GM12872 (cell line): ENCODE data around the gene PXYLP1.

Source experiments
- TF ChIP-seq, protein P1 (sequence below): IDR thresholded peaks from 3 replicates; pipeline ENCODE4 v1.5.1; 2011; ENCODE audit warnings: low read depth, mild to moderate bottlenecking, low read length, moderate library complexity; ENCODE audit not compliant: insufficient read depth

PXYLP1 gene

DNA sequence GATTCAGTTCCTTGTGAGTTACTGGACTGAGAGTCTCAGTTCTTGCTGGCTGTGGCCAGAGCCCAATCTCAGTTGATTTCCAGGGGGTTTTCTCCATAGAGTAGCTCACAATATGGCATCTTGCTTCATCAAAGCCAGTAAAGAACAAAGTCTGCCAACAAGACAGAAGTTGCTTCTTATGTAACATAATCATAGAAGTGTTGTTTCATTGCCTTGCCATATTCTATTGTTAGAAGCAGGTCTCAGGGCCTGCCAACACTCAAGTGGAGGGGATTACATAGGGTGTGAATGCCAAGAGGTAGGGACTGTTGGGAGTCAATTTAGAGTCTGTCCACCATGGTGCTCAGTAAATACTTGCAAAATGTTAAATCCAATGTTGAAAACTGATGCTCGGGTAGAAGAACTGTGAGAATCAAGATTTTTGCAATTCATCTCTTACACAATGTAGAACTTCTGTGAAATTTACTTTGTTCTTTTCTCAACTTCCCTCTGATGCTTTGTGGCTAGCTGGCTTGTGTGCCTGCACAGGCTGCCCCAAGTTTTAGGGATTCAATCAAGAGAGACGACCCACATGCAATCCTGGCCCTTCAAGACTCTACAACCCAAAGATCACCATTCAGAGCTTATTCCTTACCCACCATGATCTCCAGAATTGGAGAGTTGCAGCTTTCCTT, 13.3 kb upstream of the PXYLP1 start:
- TF ChIP-seq, protein P1, sequence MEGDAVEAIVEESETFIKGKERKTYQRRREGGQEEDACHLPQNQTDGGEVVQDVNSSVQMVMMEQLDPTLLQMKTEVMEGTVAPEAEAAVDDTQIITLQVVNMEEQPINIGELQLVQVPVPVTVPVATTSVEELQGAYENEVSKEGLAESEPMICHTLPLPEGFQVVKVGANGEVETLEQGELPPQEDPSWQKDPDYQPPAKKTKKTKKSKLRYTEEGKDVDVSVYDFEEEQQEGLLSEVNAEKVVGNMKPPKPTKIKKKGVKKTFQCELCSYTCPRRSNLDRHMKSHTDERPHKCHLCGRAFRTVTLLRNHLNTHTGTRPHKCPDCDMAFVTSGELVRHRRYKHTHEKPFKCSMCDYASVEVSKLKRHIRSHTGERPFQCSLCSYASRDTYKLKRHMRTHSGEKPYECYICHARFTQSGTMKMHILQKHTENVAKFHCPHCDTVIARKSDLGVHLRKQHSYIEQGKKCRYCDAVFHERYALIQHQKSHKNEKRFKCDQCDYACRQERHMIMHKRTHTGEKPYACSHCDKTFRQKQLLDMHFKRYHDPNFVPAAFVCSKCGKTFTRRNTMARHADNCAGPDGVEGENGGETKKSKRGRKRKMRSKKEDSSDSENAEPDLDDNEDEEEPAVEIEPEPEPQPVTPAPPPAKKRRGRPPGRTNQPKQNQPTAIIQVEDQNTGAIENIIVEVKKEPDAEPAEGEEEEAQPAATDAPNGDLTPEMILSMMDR: no peak

DNA sequence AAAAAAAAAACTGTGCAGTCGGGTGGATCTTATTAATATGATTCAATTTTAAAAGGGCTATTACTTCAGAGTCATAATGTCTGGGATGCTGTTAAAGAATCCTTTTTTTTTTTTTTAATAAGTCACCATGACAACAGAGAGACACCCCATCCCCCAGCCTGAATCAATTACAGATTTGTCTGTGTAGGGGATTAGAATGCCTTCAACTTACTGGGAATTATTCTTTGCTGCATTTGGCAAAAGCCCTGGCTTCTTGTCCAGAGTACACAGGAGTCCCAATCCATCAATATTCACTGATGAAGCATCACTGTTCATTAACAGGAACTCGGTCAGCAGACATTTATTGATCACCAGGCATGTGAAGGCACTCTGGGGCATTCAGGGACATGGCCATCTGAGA, 12.7 kb upstream of the PXYLP1 start:
- TF ChIP-seq, protein P1: no peak

DNA sequence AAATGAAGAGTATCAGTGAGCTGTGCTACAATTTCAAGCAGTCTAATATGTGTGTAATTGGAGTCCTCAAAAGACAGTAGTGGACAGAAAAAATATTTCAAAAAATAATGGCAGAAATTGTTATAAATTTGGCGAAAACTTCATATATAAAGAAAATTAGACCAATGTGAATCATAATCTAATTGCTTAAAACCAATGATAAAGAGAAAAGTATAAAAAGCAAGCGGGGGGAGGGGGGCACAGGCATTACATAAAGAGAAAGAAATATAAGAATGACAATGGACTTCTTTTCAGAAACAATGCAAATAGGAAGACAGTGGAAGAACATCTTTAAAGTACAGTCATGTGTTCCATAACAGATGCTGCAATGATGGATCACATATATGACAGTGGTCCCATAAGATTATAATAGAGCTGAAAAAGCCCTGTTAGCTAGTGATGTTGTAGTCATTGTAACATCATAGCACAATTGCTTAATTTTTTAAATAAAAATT, 7.9 kb upstream of the PXYLP1 start:
- TF ChIP-seq, protein P1: no peak

DNA sequence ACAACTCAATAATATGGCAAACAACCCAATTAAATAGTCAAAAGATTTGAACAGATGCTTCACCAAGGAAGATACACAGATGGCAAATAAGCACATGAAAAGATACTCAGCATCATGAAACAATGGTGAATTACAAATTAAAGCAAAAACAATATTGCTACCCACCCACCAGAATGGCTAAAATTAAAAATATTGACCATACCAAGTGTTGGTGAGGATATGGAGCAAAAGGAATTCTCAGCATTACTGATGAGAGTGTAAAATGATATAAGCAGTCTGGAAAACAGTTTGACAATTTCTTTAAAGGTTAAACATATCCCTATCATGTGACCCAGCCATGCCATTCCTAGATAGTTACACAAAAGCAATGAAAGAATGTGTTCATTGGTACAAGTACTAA, 5.7 kb upstream of the PXYLP1 start:
- TF ChIP-seq, protein P1: no peak

DNA sequence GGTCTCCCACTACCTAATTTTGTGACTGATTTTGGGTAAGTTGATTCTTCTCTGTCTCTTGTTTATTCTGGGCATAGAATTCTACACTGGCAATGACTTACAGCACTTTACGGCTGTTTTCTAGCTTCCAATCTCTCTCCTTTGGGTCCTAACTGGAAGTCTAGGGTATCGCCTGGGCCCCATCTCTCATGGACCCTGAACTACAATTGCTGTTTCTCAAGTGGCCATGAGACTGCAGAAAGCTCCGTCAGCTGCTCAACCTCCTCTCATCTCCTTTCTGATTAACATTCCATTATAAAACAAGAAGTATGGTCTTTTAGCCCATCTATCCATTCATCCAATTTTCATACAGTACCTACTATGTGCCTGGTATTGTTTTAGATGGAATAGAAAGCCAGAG, 4.4 kb upstream of the PXYLP1 start:
- TF ChIP-seq, protein P1: no peak

DNA sequence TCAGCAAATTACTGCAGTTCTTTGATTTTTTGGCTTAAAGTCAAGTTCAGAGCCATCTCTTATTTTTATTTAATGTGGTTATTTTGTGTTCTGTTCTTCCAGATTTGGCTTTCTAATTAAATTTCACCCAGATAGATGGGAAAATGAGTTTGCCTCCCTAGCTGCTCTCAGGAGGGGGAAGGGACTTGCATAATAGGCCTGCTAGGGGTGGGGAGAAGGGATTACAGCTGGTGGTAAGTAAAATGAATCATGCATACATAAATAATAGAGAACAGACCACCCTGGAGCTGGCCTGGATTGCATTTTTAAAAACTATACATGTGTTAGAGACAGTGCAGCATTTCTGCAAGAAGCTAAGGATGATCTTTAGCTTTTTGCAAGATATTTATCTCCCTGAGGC, 3.9 kb upstream of the PXYLP1 start:
- TF ChIP-seq, protein P1: no peak

DNA sequence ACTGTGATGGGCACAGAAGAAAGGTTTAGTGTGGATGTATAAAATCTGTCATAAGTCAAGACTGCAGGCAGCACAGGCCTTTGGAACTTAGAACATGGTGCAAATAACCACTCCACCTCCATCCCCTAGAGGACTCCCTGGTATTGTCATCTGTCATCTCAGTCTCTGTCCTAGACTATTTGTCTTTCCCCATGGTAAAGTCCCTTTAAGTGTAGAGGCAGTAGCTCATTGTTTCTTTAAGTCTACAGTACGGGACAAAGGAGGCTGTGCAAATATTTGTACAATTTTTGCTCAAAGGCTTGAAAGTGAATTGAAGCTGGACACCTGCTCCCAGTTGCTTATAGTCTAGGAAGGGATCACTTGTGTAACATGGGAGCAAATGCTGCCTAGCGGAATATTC, 3.2 kb upstream of the PXYLP1 start:
- TF ChIP-seq, protein P1: no peak

DNA sequence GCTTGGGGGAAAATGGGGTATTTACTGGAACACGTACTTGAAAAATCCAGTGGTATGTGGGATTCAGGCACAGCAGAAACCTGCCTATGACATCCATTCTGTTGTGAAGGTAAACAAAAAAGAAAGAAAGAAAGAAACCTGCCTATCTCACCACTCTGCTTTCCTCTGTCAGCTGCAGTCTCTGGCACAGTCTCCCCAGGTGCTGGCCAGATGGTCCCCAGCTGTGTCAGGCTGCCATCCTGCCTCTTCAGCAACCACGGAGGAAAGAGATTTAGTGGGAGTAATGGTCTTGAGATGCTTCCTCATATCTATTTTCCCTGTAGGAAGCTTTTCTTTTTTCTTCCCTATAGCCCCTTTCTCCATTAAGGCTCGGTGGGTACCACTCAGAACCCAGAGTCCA, 2.5 kb upstream of the PXYLP1 start:
- TF ChIP-seq, protein P1: no peak
